Measurements from ENCODE around the gene NFIC. TPM values are rescaled to one million over a fixed set of nuclear protein-coding genes. Genes with fewer than 3 reads are reported as not detected.

Gene NFIC
- total RNA-seq, 2 experiments from 2014 or later, result 11.9 to 12.8 TPM

GRCh38 chr19:3481241-3482090 lies 115.1 kb downstream of the NFIC start:
- no peak overlapping the region for H3K27ac Mint-ChIP-seq
- H3K4me3 Mint-ChIP-seq, result no peak overlapping the region
- peaks cover 9% of the 10 kb centered on the region for H3K4me1 Mint-ChIP-seq (ENCODE audit: low read depth)
- CTCF ChIA-PET, result interaction anchor here (0.6 to 2.0 kb wide), 3 partner anchors 9 to 179 kb away, joined by 3 to 6 read pairs (median 3); no protein-coding TSS in a partner anchor
- H3K36me3 Mint-ChIP-seq (ENCODE audit: low read depth), result no peaks in the 10 kb centered on the region
- no peak for DNase-seq
- H3K27me3 Mint-ChIP-seq (ENCODE audit: low read depth), result no peaks in the 10 kb centered on the region
- H3K9me3 Mint-ChIP-seq, result no peaks in the 10 kb centered on the region
- intact Hi-C loops (cut with micrococcal nuclease), result no loop called here

GRCh38 chr19:3482507-3483225 lies 116.3 kb downstream of the NFIC start:
- CTCF ChIA-PET, result interaction anchor here (1.0 to 3.3 kb wide), 4 partner anchors 10 to 177 kb away, joined by 3 to 23 read pairs (median 4); no protein-coding TSS in a partner anchor
- H3K36me3 Mint-ChIP-seq (ENCODE audit: low read depth), result no peaks in the 10 kb centered on the region
- no peak overlapping the region for H3K4me3 Mint-ChIP-seq
- no peak for DNase-seq
- no peaks in the 10 kb centered on the region for H3K27me3 Mint-ChIP-seq (ENCODE audit: low read depth)
- H3K4me1 Mint-ChIP-seq (ENCODE audit: low read depth), result peaks cover 9% of the 10 kb centered on the region
- H3K27ac Mint-ChIP-seq, result no peak overlapping the region
- H3K9me3 Mint-ChIP-seq, result no peaks in the 10 kb centered on the region
- intact Hi-C loops (cut with micrococcal nuclease), result no loop called here

- Mint-ChIP-seq H3K36me3 (ENCODE audit: low read depth) (no peaks in the 10 kb centered on the region), H3K4me3 (no peak within 1 kb of the TSS), H3K4me1 (ENCODE audit: low read depth) (peaks cover 5% of the 10 kb centered on the region), H3K27me3 (ENCODE audit: low read depth) (no peaks in the 10 kb centered on the region), H3K9me3 (no peaks in the 10 kb centered on the region), H3K27ac (no peak within 1 kb of the TSS)
- CTCF ChIA-PET, result interaction anchor here (0.6 to 3.6 kb wide), 5 partner anchors 10 to 178 kb away, joined by 3 to 23 read pairs (median 17); no protein-coding TSS in a partner anchor
- intact Hi-C loops (cut with micrococcal nuclease), result no loop called here
- no peak for DNase-seq
Observed at GRCh38 chr19:3483226-3483628, 116.8 kb downstream of the NFIC start, which contains the start of gene SMIM44. Gene SMIM44, minus strand, starts transcription at chr19:3483441. Its CDS starts 38 bp downstream, at chr19:3483403.

- Mint-ChIP-seq H3K4me3 (no peak overlapping the region), H3K27me3 (ENCODE audit: low read depth) (no peaks in the 10 kb centered on the region), H3K9me3 (no peaks in the 10 kb centered on the region), H3K27ac (no peak overlapping the region), H3K36me3 (ENCODE audit: low read depth) (peaks cover 23% of the 10 kb centered on the region), H3K4me1 (ENCODE audit: low read depth) (peaks cover 12% of the 10 kb centered on the region)
- no peak for DNase-seq
- CTCF ChIA-PET, result interaction anchor here (0.6 kb wide), 1 partner anchor 51 kb away, joined by 3 read pairs; no protein-coding TSS in a partner anchor
- intact Hi-C loops (cut with micrococcal nuclease), result no loop called here
Observed at GRCh38 chr19:3491396-3492119, 125.2 kb downstream of the NFIC start.

- Mint-ChIP-seq H3K36me3 (ENCODE audit: low read depth) (peaks cover 28% of the 10 kb centered on the region), H3K27me3 (ENCODE audit: low read depth) (no peaks in the 10 kb centered on the region), H3K9me3 (no peaks in the 10 kb centered on the region), H3K4me3 (no peak overlapping the region), H3K27ac (no peak overlapping the region), H3K4me1 (ENCODE audit: low read depth) (peaks cover 15% of the 10 kb centered on the region)
- CTCF ChIA-PET, result interaction anchor here (1.2 kb wide), 1 partner anchor 20 kb away, joined by 4 read pairs; no protein-coding TSS in a partner anchor
- intact Hi-C loops (cut with micrococcal nuclease), result no loop called here
- DNase-seq, result no peak
Observed at GRCh38 chr19:3492131-3492839, 125.9 kb downstream of the NFIC start.

GRCh38 chr19:3492919-3493318 lies 126.5 kb downstream of the NFIC start:
- Mint-ChIP-seq H3K9me3 (no peaks in the 10 kb centered on the region), H3K27me3 (ENCODE audit: low read depth) (no peaks in the 10 kb centered on the region)
- intact Hi-C loops (cut with micrococcal nuclease), result no loop called here

DNA sequence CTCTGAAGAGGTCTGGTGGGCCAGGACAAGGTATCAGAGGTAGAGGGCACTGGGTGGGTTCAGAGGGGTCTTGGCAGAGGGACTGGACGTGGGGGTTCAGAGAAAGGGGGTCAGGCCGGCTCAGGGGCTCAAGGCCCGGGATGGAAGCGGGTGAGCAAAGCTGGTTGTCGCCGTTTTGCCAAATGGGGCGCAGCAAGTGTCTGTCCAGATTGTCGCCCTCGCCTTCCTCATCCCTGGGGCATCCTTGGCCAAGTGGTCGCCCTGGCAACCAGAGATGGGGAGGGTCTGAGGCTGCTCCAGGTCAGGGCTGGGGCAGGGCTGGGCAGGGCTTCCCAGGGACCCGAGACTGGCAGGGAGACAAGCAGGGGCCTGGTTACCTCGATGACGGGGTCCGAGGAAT lies 127.3 kb downstream of the NFIC start:
- Mint-ChIP-seq H3K27ac (peak overlapping the region; percentile 47), H3K9me3 (no peaks in the 10 kb centered on the region), H3K4me3 (no peak overlapping the region), H3K36me3 (ENCODE audit: low read depth) (peaks cover 28% of the 10 kb centered on the region), H3K4me1 (ENCODE audit: low read depth) (peaks cover 21% of the 10 kb centered on the region), H3K27me3 (ENCODE audit: low read depth) (no peaks in the 10 kb centered on the region)
- intact Hi-C loops (cut with micrococcal nuclease), result no loop called here
- CTCF ChIA-PET, result interaction anchor here (1.2 to 2.1 kb wide), 4 partner anchors 9 to 24 kb away, joined by 4 to 19 read pairs (median 5); no protein-coding TSS in a partner anchor
- DNase-seq, result no peak

More at GRCh38 chr19:3492919-3493318, 126.5 kb downstream of the NFIC start:
- no peak overlapping the region for H3K4me3 Mint-ChIP-seq
- CTCF ChIA-PET, result interaction anchor here (1.2 kb wide), 1 partner anchor 20 kb away, joined by 4 read pairs; no protein-coding TSS in a partner anchor
- peak overlapping the region; percentile 26 for H3K27ac Mint-ChIP-seq
- DNase-seq, result no peak
- peaks cover 16% of the 10 kb centered on the region for H3K4me1 Mint-ChIP-seq (ENCODE audit: low read depth)
- H3K36me3 Mint-ChIP-seq (ENCODE audit: low read depth), result peaks cover 28% of the 10 kb centered on the region

DNA sequence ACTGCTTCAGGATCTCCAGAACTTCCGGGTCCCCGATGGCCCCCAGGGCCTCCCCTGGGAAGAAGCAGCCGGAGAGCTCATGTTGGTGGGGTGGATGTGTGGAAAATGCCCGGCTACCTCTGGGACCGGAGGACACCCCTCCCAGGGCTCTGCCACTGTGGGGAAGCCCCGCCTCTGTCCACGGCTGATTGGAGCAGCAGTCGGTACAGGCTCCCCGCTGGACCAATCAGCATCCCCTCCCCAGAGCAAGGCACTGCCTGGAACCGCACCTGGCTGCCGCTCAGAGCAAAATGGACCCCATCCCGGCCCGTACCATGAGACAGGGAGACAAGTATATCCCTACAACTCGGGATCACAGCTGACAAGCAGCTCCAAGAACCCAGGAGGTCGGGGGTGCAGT lies 127.7 kb downstream of the NFIC start:
- Mint-ChIP-seq H3K9me3 (no peaks in the 10 kb centered on the region), H3K27me3 (ENCODE audit: low read depth) (no peaks in the 10 kb centered on the region), H3K27ac (peak overlapping the region; percentile 86), H3K4me3 (peak overlapping the region; percentile 45), H3K36me3 (ENCODE audit: low read depth) (peaks cover 28% of the 10 kb centered on the region), H3K4me1 (ENCODE audit: low read depth) (peaks cover 25% of the 10 kb centered on the region)
- intact Hi-C loops (cut with micrococcal nuclease), result no loop called here
- CTCF ChIA-PET, result interaction anchor here (0.6 to 2.1 kb wide), 4 partner anchors 9 to 74 kb away, joined by 5 to 19 read pairs (median 6); no protein-coding TSS in a partner anchor
- peak; percentile 75 for DNase-seq

- peak overlapping the region; percentile 86 for H3K27ac Mint-ChIP-seq
- H3K9me3 Mint-ChIP-seq, result no peaks in the 10 kb centered on the region
- H3K4me3 Mint-ChIP-seq, result peak overlapping the region; percentile 45
- H3K27me3 Mint-ChIP-seq (ENCODE audit: low read depth), result no peaks in the 10 kb centered on the region
- peaks cover 28% of the 10 kb centered on the region for H3K4me1 Mint-ChIP-seq (ENCODE audit: low read depth)
- DNase-seq, result peak; percentile 91
- intact Hi-C loops (cut with micrococcal nuclease), result no loop called here
- CTCF ChIA-PET, result interaction anchor here (0.6 to 2.1 kb wide), 8 partner anchors 9 to 963 kb away, joined by 3 to 19 read pairs (median 4); no protein-coding TSS in a partner anchor
- peaks cover 28% of the 10 kb centered on the region for H3K36me3 Mint-ChIP-seq (ENCODE audit: low read depth)
Observed at GRCh38 chr19:3494559-3494958, 128.2 kb downstream of the NFIC start.

GRCh38 chr19:3496392-3497273 lies 130.2 kb downstream of the NFIC start:
- Mint-ChIP-seq H3K36me3 (ENCODE audit: low read depth) (peaks cover 28% of the 10 kb centered on the region), H3K4me3 (no peak overlapping the region), H3K9me3 (no peaks in the 10 kb centered on the region), H3K27ac (no peak overlapping the region), H3K27me3 (ENCODE audit: low read depth) (no peaks in the 10 kb centered on the region), H3K4me1 (ENCODE audit: low read depth) (peaks cover 38% of the 10 kb centered on the region)
- intact Hi-C loops (cut with micrococcal nuclease), result no loop called here
- no peak for DNase-seq
- CTCF ChIA-PET, result interaction anchor here (0.6 kb wide), 1 partner anchor 191 kb away, joined by 3 read pairs; no protein-coding TSS in a partner anchor
